Fibroblast of skin of abdomen (primary cell): ENCODE data around the gene PIK3CB.

Source experiments
- DNase-seq: peaks from one replicate; pipeline ENCODE4 v3.0.0-alpha.2; 2013

Gene PIK3CB

DNA sequence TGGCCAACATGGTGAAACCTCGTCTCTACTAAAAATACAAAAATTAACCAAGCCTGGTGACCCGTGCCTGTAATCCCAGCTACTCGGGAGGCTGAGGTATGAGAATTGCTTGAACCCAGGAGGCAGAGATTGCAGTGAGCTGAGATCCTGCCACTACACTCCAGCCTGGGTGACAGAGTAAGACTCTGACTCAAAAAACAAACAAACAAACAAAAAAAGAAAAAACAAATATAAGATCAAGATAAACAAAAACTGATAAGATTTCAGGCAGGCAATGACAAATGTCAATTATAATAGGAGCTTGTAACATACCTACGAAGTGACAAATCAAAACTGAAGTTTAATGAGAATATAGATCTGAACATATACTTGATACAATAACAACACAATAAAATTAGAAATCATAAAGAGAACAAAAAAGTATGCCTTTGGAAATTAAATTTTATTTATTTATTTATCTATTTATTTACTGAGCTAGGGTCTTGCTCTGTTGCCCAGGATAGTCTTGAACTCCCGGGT lies 155.8 kb downstream of the PIK3CB start:
- DNase-seq = no peak

DNA sequence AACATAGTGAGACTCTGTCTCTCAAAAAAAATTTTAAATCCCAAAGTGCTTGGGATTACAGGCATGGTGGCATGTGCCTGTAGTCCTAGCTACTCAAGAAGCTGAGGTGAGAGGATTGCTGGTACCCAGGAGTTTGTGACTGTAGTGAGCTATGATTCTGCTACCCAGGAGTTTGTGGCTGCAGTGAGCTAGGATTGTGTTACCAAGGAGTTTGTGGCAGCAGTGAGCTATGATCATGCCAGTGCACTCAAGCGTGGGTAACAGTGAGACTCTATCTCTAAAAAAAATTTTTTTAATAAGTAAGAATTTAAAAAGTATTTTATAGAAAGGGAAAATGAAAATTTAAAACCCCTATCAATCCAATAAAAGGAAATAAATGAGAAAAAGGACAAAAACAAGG lies 156.6 kb downstream of the PIK3CB start:
- no peak for DNase-seq

- DNase-seq = peak; percentile 8
Measured at GRCh38 chr3:138675393-138675792, 159.3 kb downstream of the PIK3CB start.

DNA sequence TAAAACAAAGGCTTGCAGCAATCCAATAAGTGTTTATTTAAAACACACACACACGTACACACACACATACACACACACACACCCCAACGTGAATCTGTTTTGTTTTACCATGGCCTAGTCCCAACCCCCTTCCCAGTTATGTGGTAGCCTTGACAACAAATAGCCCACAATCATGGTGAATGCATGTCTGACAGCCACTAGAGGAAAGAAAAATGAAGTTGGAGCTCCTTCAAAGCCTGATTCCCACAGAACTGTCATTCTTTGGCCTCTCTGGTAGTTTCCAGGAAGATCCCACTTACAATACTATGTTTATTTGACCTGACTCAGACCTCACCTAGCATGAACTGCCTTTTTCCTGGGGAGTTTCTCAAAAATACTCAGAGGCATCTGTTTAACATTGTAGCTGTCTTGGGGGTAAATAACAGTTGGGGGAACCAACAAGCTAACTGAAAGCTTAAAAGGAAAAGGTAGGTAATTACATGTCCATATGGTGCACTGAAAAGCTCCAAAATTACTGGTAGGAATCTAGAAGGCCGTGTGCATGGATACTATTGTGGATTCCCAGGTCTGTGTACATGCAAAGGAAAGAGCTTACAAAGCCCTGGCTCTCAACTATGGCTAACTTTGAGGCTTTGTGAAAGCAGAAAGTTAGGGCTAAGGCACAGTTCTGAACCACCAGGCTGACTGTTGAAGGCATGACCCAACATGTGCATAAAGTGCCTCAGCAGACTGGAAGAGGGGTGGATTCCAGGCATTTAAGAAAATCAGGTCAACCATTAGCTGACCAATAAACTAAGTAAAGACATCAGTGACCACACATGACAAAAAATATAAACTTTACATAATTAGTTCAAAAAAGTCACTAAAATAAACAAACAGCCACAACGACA lies 160.8 kb downstream of the PIK3CB start:
- peak; percentile 60 for DNase-seq

- DNase-seq = no peak
Measured at GRCh38 chr3:138670407-138670806, 164.3 kb downstream of the PIK3CB start.

- no peak for DNase-seq
Measured at GRCh38 chr3:138668107-138668506, 166.6 kb downstream of the PIK3CB start.

DNA sequence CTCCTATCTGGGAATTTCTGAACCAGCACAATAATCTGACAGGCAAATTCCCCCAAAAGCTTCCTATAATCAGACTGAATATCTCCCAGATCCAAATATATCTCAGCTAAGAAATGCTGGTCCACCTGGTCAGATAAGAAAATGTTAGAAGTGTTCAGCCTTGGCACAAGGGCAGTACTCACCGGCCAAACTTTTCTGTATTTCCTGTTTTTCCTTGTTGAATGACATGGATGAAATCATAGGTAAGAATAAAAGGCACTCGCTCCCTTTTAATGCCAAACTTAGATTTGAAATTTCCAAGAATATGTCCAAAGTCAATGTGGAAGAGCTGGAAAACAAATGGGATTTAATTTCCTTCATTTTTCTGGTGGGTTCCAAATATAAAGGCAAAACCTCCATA lies 177.2 kb downstream of the PIK3CB start:
- no peak for DNase-seq

GRCh38 chr3:138653567-138653966 lies 181.2 kb downstream of the PIK3CB start:
- DNase-seq = no peak

DNA sequence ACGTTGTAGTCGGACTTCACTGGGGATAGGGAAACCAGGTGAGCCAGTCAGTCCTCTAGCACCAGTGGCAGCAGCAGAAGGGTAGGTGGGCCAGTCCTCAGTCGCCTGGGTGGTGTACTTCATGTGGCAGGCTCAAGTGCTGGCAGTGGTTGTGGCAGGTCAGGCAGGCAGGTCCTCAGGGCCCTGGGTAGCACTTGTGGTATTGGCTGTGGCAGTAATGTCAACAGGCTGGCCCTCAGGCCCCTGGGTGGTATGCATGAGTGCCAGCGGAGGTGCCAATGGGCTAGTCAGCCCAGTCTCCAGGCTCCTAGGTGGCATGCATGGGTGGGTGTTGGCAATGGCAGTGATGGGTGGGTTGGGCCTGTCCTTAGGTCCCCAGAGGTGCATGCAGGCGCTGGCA lies 185.6 kb downstream of the PIK3CB start:
- DNase-seq = no peak

DNA sequence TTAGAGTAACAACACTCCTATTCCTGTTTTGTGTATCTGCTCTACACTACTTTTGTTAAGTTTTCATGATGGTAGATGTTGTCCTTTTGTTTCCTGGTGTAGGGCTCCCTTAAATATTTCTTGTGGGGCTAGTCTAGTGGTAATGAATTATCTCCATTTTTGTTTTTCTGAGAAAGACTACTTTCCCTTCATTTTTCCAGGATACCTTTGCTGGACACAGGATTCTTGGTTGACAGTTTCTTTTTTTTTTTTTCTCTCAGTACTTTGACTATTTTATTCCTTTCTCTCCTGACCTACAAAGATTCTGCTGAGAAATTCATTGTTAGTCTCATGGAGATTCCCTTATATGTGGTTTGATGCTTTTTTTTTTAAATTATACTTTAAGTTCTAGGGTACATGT lies 188.2 kb downstream of the PIK3CB start:
- no peak for DNase-seq

GRCh38 chr3:138646008-138646407 lies 188.7 kb downstream of the PIK3CB start:
- no peak for DNase-seq

DNA sequence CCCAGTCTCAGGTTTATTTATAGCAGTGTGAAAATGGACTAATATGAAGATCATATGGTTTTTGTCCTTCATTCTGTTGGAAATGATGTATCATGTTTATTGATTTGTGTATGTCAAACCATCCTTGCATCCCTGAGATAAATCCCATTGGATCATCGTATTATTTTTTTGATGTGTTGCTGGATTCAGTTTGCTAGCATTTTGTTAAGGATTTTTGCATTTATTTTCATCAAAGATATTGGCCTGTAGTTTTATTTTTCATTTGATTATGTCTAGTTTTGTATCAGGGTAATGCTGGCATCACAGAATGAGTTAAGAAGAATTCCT lies 191.8 kb downstream of the PIK3CB start:
- DNase-seq = no peak

- no peak for DNase-seq
Measured at GRCh38 chr3:138642226-138642926, 192.4 kb downstream of the PIK3CB start.

- DNase-seq = no peak
Measured at GRCh38 chr3:138640537-138640936, 194.2 kb downstream of the PIK3CB start.

GRCh38 chr3:138638641-138639040 lies 196.1 kb downstream of the PIK3CB start:
- DNase-seq = no peak

DNA sequence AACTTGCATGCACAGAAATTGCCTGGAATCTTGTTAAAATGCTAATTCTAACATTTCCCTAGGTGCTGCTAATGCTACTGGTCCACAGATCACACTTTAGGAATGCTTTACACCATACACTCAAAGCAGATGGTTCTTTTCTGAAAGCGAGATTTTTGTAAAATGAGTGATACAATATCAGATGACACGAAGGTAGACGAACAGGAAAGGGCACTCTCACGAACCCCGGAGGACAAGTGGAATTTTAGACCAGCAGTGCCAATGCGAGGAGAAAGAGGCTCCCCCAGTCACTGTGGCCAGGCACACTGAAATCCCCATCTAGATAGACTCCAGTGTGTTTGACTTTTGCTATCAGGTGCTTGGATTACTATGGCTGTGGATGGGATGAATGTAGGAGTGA lies 205.2 kb downstream of the PIK3CB start:
- no peak for DNase-seq

DNA sequence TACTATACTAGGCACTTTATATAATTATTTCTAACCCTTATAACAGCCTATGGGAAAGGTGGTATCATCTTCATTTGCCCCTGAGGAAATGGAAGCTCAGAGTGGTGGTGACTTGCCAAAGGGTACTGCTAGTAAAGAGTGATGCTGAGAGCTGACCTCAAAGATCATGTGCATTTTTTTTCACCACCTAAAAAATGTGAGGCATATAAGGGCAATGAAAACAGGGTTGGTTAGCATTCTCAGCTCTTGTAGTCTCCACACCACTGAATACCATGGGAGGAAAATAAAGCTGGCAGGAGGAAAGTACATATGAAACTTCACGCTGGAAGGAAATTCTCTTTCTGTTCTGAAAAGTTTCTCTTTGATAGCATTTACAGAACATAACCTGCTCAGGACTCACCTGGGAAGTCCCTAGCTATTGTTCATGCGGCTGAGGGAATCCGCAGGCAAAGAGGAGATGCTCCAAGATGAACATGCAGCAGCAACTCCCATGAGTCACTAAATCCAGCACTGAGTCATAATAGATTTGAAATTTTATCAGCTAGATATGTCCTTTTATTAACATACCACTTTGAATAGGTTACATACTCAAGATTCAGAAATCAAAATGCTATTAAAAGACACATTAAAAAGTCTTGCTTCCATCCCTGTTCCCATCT lies 208.9 kb downstream of the PIK3CB start:
- DNase-seq = peak; percentile 20

DNA sequence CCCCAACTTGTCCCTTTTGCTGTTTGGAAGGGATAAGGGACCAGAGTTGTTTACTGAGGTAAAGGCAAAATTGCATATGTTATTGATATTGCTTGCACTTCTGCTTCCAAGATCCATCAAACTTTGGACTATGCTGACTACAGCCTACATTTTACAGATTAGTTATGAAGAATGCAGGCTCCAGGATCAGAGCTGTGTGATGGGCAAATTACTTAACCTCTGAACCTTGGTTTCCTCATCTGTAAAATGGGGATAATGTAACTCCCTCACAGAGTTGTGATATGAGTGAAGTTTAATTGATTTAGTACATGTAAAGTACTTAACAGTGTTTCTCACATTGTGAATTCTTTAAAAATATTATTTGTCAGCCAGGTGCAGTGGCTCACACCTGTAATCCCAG lies 210.2 kb downstream of the PIK3CB start:
- no peak for DNase-seq

GRCh38 chr3:138620431-138620830 lies 214.3 kb downstream of the PIK3CB start:
- DNase-seq = no peak

- DNase-seq = no peak
Measured at GRCh38 chr3:138615462-138615861, 219.3 kb downstream of the PIK3CB start.

GRCh38 chr3:138609898-138610266 lies 224.8 kb downstream of the PIK3CB start:
- no peak for DNase-seq

DNA sequence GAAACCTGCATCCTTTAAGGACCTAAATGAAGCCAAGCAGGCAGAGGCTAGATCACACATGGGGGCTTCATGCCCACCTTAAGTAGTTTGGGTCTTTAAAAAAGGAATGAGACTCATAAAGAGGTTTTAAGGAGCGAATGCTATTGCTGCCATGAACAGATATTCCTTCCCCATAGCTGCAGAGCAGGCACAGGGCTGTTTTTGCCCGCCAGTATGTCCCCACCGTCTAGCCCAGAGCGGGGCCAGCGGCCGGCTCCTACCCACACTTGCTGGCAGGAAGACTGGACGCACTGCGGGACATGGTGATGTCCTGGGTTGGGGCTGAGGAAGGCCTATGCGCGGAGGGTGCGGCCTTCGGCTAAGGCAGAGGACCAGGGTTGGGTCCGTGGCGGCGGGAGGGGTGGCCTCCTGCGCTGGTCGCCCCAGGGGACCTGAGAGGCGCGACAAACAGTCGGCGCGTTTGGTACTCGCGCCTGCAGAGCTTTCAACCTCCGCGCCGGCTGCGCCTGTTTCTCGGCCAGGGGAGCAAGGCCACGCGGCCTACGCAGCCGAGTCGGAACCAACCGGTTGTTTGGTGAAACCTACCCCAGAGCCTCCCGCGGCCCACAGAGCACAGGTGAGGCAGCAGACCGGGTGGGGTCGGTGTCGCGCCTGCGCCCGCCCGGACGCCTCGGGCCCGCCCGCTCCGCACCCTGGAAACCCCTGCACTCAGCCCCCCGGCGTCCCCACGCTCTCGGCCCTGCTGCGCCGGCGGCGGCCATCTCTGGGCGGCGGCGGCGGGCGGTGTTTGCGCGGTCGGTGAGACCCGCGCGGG lies 226.2 kb downstream of the PIK3CB start, which contains the start of gene FAIM:
TSS of gene FAIM (plus strand) at position 450 of the 814 bp plus-strand sequence. CDS start 10,956 bp downstream, outside the sequence.
- DNase-seq = peak; percentile 62
